ENCODE results near the gene VSIG10L2. TPM values are rescaled to one million over a fixed set of nuclear protein-coding genes. Genes with fewer than 3 reads are reported as not detected.
A peak's percentile ranks its signal among the peaks of the same experiment; 100 is the strongest.

VSIG10L2 gene
- total RNA-seq, 4 donors from 2014 or later: under 0.01 to 0.27 (median 0.09) TPM; not detected in 1

GRCh38 chr11:125939081-125939521 is 6.7 kb upstream of the VSIG10L2 start:
- H3K27ac ChIP-seq: no peak overlapping the region
- intact Hi-C loops (cut with DNase I): no loop called here
- no peak overlapping the region for H3K4me3 ChIP-seq
- DNase-seq: no peak
- no peaks in the 10 kb centered on the region for H3K27me3 ChIP-seq
- WGBS, 2 donors: 7 to 40% methylated on average over 2 to 3 of the region's 4 CpGs
- no peaks in the 10 kb centered on the region for H3K36me3 ChIP-seq
- TF ChIP-seq POLR2A (IDR thresholded peaks at IDR 0.05) (no peak), CTCF (IDR thresholded peaks at IDR 0.05) (no peak)
- H3K4me1 ChIP-seq: peaks cover 0 to 21% (median 5%) of the 10 kb centered on the region in 3 donors
- no peaks in the 10 kb centered on the region for H3K9me3 ChIP-seq

GRCh38 chr11:125940145-125940544 is 5.7 kb upstream of the VSIG10L2 start:
- H3K27ac ChIP-seq: no peak overlapping the region
- H3K4me3 ChIP-seq: no peak overlapping the region
- H3K36me3 ChIP-seq: no peaks in the 10 kb centered on the region
- intact Hi-C loops (cut with DNase I): loop anchor here (10.0 kb wide), 1 partner anchor 115 kb away; no protein-coding TSS in a partner anchor
- no peak for DNase-seq
- TF ChIP-seq CTCF (IDR thresholded peaks at IDR 0.05) (no peak), POLR2A (IDR thresholded peaks at IDR 0.05) (no peak)
- 91 to 96% methylated on average over 4 of the region's 4 CpGs for WGBS, 2 donors
- no peaks in the 10 kb centered on the region for H3K27me3 ChIP-seq
- H3K4me1 ChIP-seq: peaks cover 0 to 21% (median 5%) of the 10 kb centered on the region in 3 donors
- no peaks in the 10 kb centered on the region for H3K9me3 ChIP-seq

GRCh38 chr11:125941267-125941618 is 4.6 kb upstream of the VSIG10L2 start:
- Histone ChIP-seq H3K4me1 (peaks cover 0 to 14% (median 0%) of the 10 kb centered on the region in 3 donors), H3K36me3 (no peaks in the 10 kb centered on the region), H3K27ac (no peak overlapping the region), H3K27me3 (peaks cover 0 to under 1% (median 0%) of the 10 kb centered on the region in 4 donors), H3K9me3 (no peaks in the 10 kb centered on the region), H3K4me3 (no peak overlapping the region)
- DNase-seq: no peak
- intact Hi-C loops (cut with DNase I): loop anchor here (10.0 kb wide), 1 partner anchor 114 kb away; no protein-coding TSS in a partner anchor
- TF ChIP-seq POLR2A (IDR thresholded peaks at IDR 0.05) (no peak), CTCF (IDR thresholded peaks at IDR 0.05) (no peak)
- 82 to 86% methylated on average over 3 to 4 of the region's 4 CpGs for WGBS, 2 donors

GRCh38 chr11:125941619-125942611 is 3.9 kb upstream of the VSIG10L2 start:
- H3K27ac ChIP-seq: no peak overlapping the region
- intact Hi-C loops (cut with DNase I): loop anchor here (10.0 kb wide), 1 partner anchor 113 kb away; no protein-coding TSS in a partner anchor
- WGBS, 2 donors: 32 to 49% methylated on average over 8 to 18 of the region's 20 CpGs

More at GRCh38 chr11:125941619-125942611, 3.9 kb upstream of the VSIG10L2 start:
- Histone ChIP-seq H3K4me1 (peaks cover 0 to 14% (median 0%) of the 10 kb centered on the region in 3 donors), H3K4me3 (no peak overlapping the region), H3K36me3 (no peaks in the 10 kb centered on the region), H3K27me3 (peaks cover 0 to 4% (median 0%) of the 10 kb centered on the region in 4 donors), H3K9me3 (no peaks in the 10 kb centered on the region)
- TF ChIP-seq POLR2A (IDR thresholded peaks at IDR 0.05): no peak
- peak in 5 of 6 experiments; percentile 44 to 60 (median 54) for TF ChIP-seq CTCF (IDR thresholded peaks at IDR 0.05)
- DNase-seq: no peak

All from esophagus squamous epithelium (tissue), 5 donors.